HG02852 (cell line): ENCODE measurements around the gene FAM222A.

ENCODE experiments used
- ATAC-seq: cut with Tn5 transposase; IDR thresholded peaks from one replicate; pipeline ENCODE4 v1.9.1; 2021; ENCODE audit warnings: mild to moderate bottlenecking, moderate library complexity; ENCODE audit not compliant: unreplicated experiment

Gene FAM222A

DNA sequence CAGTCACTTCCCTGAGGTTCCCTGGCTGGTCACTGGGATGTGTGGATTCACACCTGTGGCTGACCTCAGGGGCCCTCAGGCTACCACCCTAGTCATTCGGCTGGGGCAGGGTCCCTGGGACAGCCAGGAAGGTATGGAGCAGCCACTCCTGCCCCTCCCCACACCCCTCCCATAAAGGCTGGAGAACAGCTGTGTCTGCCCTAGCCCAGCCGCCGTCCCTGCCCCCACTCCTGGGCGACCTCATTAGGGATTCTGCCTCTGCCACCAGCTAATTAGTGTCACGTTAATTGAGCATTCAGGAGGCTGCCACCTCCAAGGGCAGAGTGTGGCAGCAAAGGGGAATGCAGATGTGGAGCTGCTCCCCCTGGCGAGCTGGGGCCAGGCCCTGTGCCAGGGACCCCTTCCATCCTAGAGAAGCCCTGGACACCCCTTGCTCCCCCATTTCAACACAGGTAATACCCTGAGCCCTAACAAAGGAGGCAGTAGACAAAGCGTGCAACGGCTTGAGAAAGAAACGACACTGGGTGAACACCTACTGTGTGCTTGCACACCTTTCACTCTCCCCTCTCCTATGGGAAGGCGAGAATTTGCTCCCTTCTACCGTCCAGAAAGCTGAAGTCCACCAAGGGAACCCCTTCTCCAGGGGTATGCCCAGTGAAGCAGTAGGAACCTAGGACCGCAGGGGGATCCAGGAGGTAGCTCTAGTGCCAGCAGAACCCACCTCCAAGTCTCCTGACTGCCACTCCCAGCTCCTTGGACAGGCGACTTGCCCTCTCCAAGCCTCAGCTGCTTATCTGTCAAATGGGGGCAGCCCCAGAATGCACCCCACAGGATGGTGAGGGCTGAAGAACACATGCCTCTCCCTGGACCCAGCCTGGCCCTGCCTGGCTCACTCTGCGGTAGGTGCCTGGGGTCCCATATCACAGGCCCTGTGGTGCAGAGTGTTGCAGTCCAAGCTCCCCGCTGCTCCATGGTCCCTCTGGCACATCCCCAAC is 45.1 kb downstream of the FAM222A start:
- ATAC-seq, result no peak

DNA sequence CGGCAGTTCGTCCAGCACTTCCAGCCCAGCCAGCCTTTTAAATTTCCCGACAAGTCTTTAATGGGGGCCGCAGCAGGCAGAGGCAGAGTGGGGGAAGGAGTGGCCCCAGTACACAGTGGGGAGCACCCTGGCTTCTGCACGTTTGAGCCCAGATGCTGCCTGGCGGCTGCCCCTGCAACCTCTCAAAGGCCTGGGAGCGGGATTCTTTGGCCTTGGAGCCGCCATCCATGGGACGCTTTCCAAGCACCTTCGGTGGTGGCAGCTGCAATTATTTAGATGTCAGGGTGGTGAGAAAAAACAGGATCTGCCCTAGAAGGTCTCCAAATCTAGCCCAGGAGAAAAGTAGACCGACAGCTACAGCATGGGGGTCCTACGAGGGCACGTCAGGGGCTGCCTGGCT is 46.0 kb downstream of the FAM222A start:
- ATAC-seq, result no peak

DNA sequence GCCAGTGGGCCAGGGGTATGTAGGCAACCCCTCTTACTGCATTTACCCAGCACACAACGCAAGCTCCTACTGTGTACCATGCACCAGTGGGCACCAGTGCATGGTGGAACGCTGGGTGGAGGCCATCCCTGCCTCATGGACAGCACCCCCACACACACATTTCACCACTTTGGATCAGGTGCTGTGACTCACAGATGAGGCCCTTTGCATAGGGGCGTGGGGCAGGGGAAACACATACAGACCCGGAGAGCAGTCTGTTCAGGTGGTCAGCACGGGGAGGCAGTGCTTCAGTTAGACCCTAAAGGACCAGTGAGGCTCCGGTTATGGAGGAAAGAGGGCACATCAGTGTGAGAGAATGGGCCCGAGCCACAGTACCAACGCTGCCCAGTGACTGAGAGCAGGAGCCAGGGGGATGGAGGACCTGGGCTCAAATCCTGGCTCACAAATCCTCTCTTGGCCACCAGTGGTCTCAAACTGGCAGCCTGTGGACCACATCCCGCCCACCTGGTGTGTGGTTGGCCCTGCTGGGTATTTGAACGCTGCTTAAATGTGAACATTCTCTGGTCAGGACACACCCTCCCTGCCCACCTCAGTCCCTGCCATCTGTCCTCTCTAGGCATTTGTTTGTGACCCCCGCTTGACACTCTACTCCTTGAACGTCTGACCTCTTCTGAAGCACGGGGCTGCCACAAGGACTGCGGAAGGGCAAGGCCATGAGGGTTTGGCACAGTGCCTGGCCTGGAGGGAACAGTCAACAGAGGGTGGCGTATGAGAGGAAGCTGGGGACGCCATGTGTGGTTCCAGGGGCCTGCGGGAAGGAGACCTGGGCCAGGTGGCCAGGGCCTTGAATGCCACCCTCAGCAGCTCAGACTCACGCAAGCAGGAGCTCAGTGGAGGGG is 46.7 kb downstream of the FAM222A start:
- no peak for ATAC-seq

DNA sequence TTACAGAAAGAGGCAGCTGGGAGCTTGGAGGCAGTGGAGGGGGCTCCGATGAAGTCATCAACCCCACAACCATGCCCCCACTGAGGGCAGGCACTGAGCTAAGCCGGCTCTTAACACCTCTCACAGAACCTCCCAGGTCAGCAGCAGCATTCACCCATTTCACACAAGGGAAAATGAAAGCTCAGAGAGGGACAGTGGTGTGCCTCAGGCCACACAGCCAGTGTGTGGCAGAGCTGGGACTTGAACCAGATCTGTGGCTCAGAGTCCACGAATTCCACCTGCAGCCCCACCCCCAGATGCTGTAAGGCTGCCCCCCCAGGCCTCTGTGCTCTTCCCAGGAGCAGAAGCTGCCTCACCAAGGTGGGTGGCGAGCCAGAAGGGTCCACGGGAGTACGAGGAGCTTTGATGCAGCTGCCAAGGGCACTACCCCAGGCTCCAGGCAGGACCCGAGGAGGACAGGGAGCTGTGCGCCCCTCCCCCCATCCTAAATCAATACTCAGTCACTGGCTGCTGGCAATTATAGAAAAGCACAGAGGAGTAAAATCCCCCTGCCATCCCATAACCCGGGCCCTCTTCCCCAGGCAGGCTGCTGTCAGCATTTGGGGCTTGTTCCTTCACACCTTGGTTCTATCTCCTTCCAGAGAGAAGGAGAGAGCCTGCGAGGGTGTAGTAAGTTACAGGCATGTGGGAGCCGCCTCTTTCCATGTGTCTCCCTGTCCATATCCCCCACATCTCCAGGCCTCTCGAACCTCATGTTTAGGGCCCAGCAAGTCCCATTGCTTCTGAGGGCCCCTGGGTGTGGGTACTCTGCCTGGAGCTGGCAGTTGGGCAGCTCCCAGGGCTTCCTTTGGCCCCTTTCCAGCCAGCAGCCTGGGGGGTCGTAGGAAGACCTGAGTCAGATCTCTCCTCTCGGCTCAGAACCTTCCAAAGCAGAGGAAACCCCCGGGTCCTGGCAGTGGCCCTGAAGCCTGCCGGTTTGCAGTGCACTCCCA is 47.6 kb downstream of the FAM222A start:
- ATAC-seq, result no peak

DNA sequence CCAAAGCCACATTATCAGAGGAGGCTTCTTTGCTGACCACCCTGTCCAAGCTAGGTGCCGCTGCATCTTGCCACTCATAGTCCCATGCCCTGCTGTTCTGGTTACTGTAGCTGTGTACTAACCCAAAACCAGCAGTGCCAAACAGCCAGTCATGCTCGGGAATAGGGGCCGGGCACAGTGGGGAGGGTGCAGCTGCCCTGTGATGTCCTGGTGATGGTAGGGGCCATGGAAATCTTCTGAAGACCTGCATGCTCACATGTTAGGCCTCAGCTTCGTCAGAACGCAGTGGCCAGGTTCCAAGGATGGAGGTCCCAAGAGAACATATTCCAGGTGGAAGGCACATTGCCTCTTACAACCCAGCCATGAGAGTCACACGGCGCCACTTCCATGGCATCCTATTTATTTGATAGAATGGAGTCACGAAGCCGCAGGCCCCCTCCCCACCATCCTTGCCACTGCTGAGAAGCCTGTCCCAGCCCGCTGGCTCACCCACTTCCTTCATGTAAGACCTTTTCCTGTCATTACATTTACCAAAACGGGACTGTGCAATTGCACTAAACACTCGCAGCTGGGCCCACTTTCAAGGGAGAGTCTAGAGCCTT is 48.5 kb downstream of the FAM222A start:
- no peak for ATAC-seq

DNA sequence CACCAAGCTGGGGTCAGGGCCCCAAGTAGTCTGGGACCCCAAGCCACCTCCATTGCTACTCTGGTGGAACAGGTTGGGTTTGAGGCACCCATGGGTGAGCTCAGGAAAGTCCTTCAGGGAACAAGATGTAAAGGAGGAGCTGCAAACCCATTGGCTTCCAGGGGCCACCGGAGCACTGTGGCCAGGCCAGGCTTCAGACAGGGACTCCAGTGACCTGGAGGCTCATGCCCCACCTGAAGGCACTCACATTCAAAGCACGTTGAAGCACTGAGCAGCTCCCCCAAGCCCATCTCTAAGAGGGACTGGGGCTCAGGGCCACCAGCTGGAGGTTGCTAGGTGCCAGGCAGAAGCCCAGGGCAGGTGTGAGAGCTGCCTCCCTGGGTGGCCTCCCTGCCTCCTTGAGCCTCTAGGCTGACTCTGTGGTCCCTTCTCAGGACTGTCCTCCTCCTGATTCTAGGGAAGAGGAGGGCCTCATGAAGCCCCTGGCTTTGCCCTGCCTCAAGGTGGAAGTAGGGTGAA is 49.1 kb downstream of the FAM222A start:
- no peak for ATAC-seq

DNA sequence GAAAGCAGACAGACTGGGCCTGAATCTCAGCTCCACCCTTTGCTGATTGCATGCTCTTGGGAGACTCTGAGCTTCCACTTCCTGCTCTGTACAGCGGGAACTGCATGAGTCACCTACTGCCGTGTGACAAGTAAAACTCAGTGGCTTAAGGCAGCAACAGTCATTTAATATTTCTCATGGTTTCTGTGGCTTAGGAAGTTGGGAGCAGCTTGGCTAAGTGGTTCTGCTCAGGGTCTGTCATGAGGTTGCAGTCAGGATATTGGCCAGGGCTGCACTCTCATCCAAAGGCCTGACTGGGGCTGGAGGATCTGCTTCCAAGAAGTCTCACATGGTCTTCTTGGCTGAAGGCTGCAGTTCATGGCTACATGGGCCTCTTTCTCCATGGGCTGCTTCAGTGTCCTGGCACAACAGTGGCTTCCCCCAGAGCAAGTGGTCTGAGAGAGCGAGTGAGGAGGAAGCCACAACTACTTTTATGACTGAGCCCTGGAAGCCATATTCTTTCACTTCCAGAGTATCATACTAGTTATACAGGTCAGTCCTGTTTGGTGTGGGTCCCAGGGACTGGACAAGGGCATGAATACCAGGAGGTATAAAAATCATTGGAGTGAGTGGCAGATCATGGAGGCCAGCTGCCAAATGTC is 49.7 kb downstream of the FAM222A start:
- ATAC-seq, result no peak

DNA sequence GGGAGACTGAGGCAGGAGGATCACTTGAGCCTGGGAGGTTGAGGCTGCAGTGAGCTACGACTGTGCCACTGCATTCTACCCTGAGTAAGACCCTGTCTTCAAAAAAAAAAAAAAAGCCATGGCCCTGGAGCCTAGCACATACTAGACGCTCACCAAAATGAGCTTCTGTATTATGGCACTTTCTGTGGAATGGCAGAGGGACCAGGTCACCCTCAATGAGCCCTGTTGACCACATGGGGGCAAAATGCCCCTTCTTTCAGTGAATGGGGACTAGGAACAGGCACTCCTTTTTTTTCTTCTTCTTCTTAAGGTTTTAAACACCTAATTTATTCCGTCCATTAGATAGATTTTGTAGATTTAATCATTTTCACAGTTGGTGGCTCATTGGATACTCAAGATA is 50.5 kb downstream of the FAM222A start:
- ATAC-seq, result no peak

DNA sequence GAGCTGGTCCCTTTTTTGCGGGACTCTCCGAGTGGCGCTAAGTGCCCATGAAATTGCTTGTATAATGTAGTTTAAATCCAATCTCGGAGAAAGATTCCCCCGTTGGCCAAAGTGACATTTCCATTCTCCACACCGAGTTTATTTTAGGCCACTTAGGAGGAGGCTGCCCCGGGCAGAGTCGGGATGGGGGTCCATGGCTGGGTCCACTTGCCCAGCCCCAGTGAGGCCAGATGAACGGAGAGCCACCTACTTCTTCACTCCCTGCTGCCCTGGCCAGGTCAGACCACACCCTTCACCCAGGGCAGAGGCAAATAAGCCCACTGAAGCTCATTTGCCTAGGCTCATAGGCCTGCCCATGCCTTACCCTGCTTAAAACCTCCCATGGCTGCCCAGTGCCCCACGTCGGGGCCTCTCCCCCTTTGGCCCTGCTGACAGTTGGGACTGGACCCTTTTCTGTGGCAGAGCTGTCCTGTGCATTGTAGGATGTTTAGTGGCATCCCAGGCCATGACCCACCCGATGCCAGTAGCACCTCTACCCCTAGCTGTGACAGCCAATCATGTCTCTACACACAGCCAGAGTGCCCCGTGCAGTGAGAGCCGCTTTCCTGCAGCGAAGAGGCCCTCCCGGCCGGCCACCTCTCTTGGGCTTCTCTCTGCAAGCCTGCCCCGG is 51.3 kb downstream of the FAM222A start:
- no peak for ATAC-seq

DNA sequence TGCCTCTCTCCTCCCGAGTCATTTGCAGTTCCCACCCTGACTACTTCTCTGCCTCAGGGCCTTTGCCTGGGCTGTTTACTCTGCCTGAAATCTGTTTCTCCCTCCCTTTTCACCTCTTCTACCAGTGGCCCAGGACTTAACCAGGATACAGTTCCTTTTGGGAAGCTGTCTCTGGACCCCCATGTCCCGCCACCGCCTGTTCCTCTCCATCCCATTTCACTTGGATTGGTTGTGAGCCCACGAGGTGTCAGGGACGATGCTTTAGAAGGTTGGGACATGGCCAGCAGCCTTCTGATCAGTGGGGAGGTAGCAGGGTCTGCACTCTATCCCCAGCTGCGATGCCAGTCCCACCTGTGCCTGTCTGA is 51.8 kb downstream of the FAM222A start:
- no peak for ATAC-seq

DNA sequence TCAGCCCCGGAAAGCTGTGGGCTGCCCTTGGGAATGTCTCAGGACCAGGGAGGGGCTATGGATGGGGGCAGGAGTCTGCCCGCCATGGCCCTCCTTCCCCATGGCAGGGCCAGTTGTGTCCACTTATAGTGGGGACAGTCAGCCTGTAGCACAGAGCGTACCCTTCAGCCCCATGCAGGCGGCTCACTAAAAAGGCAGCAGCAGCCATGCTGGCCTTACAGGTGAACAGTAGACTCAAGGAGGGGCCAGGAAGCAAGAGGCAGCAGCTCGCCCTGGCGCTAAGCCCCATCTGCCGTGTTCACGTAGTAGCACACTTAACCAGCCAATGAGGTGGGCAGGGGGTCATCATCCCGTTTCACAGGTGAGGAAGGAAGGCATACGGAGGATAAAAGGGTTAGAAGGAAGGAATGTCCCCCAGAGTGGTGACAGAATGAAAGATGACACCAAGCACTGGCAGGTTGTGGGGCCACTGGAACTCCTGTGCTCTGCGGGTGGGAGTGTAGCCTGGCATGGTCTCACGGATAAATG is 52.7 kb downstream of the FAM222A start:
- no peak for ATAC-seq

DNA sequence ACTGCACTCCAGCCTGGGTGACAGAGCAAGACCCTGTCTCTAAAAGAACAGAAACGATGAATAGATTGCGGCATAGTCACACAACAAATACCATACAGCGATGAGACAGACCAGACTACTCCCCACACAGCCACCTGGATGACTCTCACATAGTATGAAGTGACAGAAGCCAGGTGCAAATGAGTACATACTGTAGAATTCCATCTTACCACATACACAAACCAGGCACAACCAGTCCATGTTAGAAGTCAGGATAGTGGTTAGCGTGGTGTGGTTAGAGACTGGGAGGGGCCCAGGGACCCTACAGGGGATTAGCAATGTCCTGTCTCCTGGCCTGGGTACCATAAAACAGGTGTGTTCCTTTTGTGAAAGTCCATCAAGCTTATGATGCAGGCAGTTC is 53.8 kb downstream of the FAM222A start:
- no peak for ATAC-seq

DNA sequence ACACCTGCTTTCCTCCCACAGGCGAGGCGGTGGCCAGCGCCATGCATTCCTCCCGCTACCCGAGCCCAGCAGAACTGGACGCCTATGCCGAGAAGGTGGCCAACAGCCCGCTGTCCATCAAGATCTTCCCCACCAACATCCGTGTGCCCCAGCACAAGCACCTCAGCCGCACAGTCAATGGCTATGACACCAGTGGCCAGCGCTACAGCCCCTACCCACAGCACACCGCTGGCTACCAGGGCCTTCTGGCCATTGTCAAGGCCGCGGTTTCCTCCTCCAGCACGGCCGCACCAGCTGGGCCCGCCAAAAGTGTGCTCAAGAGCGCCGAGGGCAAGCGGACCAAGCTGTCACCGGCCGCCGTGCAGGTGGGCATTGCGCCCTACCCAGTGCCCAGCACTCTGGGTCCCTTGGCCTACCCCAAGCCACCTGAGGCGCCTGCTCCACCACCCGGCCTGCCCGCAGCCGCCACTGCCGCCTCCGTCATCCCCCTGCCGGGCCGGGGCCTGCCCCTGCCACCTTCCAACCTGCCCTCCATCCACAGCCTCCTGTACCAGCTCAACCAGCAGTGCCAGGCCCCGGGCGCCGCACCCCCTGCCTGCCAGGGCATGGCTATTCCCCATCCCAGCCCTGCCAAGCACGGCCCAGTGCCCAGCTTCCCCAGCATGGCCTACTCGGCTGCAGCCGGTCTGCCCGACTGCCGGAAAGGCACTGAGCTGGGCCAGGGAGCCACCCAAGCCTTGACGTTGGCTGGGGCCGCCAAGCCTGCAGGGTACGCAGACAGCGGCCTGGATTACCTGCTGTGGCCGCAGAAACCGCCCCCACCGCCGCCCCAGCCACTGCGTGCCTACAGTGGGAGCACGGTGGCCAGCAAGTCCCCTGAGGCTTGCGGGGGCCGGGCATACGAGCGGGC is 54.6 kb downstream of the FAM222A start:
- ATAC-seq, result no peak

DNA sequence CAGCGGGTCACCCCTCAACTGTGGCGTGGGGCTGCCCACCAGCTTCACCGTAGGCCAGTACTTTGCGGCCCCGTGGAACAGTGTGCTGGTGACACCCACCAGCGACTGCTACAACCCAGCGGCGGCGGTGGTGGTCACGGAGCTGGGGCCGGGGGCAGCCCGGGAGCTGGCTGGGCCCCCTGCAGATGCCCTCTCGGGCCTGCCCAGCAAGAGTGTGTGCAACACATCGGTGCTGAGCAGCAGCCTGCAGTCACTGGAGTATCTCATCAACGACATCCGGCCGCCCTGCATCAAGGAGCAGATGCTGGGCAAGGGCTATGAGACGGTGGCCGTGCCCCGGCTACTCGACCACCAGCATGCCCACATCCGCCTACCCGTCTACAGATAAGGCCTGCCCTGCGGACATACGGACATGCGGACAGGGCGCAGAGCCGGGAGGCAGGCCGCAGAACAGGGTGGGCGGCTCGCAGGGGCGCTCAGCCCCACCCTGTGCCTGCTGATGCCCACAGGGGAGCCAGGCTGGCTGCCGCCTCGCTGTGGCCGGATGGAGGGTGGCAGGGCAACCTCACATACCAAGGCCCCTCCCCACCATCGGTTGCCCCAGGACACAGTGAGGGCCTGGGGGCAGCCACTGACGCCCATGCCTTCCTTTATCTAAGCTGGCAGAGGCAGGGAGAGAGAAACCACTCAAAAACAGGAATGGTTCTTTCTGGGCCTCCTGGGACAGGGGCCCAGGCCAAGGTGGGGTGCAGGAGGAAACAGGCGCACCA is 55.5 kb downstream of the FAM222A start:
- no peak for ATAC-seq

DNA sequence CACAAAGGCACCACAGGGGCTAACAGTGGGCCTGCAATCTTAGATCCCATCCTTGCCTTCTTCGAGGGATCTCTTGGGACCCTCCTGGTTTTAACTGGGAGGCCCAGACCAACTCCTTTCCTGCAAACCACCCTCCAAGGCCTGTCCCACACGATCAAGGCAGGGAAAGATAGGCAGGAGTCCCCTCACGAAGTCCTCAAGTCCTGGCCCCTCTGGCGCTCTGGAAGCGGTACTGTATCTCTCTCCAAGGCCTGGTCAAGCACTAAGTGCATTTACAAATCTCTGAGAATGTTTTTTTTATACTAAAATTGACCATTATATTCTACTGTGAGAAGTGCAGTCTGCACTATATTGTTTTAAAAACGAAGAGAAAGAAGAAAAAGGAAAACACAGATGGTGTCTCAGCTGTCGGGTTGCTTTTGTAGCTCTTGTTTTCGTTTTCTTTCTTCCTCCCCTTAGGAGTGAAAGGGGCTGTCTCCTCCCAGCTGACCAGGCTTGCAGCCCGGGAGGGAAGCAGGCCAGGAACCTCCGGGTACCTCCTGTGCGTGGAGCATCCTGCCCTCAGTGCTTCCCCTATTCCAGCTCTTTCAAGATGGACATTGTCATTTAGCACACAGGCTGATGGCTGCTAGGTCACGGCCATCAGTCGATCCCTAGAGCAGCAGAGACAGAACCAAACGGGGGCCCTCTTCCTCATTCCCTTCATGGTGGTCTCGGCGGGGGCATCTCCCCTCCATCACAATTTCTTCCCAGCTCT is 56.7 kb downstream of the FAM222A start:
- ATAC-seq, result no peak
